NCI-H1436 (cell line): ENCODE data around the gene ABCB11.
"Not testable (repeated sequence)": the region's sequence is repeated elsewhere in the genome, so short reads cannot be mapped to it uniquely, and the experiment has no call there.

Experiments
- DNase-seq: peaks from one replicate; lab custom pipeline; 2025; lab: John Stamatoyannopoulos, UW

Gene ABCB11

DNA sequence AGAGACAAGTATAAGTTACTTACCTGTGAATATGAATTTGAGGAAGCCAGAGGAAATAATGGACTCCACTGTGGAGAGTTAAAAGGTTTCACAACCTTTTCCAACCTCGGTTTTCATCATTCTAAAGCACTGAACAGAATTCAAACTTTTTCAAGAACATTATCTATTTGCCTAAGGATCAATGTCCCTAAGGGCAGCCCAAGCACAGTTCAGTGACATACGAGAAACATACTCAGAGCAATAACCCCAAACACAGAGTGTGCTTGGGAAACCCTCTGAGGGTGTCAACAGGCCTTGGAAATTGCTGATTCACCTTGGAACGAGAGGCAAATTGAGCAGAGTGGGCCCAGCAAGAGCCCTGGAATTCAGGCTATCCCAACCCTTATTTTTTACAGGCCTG, at the start of gene ABCB11:
Gene ABCB11 (minus strand): TSS at position 123 of the 400 bp plus-strand sequence. CDS start 13,199 bp downstream, outside the sequence.
- no peak for DNase-seq

DNA sequence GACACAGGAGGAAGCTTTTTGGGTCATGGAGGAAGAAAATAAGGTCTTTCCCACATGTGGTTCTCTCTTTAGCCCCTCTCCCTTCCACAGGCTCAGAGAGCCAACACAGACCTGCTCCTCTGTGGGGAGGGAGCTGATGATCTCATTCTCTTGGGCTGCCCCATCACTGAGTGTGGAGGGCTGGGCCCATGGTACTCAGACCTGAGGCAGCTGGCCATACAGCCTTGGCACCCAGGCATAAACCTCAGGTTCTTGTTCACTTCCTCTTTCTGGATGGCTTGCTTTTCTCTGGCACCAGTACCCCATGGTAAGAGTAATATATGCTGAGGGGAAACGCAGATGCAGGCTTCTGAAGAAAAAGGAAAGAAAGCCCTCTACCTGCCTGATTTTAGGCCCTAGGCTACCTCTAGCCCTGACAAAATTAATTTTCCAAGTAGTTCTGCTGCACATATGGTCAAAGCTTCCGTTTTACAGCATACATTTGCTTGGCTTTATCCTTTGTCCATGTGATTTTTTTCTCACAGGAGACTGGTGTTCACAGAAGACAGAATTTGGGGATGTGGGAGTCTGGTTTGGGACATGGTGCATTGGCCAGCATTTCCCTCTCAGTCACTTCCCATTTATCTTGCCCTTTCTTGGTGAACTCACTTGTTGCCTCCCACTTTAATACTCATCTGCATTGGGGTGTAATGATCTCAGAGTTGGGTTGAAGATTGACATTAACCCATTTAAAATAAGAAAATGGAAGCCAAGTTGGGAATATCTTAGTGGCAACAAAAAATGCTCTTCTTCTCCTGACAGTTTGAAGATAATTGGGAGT, 49.3 kb upstream of the ABCB11 start:
- DNase-seq, result no peak

DNA sequence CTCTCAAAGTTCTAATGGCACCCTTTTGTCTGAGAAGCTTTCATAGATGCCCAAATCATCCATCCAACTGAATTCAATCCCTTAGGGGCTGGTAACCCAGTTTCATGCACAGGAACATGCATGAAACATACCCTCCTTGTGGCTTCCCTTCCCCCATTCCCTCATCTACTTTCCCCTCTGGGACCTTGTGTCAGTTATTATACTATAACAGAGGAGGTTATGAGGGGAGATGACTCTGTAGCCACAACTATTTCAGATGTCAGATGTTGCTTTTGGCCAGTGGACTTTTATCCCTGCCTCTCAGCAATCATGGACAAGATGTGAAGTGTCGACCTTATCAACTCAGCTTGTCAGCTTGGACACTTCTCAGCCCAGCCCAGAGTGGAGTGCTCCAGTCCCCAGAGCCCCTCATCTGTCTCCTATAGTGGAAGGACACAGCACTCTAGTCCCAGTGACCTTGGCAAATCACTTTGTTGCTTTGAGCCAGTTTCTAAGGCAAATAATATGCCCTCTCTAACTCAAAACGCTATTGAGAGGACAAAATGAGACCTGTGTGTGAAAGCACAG, 46.6 kb upstream of the ABCB11 start:
- DNase-seq, result no peak

DNA sequence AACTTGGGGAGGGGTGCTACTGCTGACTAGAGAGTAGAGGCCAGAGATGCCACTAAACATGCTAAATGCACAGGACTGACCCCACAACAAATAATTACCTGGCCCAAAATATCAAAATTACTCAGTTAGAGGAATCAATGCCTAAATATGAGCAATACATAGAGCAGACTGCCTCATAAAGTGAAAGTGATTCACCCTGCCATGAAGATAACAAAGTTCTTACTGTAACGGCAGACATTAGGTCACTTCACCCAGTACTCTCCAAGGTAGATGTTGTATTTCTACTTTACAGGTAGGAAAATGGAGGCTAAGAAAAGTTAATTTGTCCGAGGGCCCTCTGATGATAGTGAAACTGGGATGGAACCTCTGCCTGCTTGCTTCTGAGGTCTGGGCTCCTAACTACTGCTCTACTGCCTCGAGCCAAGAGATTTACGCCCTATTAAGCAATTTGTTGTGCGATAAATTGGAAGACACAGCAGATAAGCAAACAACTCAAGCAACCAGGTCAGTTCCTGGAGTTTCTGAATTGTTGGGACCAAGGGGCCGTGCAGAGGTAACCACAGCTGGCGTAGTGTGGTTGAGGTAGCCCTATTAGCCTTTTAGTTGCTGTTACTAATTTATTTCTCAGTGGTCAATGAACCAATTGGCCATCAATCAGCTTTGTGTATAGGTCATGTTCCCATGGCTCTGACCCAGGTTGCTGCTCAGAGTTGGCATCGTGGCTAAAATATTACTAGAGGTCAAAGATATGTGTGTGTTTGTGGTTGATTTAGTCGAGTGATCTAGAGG, 43.0 kb upstream of the ABCB11 start:
- DNase-seq, result no peak

DNA sequence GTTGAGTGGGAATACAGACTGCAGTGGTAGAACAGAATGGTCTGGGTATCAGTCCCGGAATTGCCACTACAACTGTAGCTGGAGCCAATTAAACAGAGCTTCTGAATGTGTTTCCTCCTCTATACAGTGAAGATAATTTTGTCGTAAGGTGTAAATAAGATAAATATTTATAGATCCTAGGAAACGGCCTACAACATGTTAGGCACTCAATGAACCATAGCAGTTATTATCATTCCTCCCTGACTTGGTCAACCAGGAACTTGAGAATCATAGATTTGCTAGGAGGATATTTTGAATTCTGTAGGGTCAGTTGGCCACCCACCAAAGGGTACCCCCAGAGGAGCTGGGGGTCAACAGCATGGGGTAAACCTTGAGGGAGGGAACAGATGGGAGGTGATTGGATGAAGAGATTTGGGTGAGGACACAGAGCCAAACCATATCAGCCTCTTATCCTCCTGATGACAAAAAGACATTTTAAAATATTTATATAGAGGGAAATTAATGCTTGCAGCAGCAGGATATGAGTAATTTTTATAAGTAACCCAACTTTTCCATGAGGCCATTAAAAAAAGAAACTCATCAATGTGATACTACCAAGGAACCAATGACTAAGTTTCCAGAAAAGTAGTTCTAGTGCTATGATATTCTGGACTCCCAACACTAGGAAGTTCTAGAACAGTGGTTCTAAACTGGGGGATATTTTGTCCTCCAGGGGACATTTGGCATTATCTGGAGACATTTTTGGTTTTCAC, 42.3 kb upstream of the ABCB11 start:
- DNase-seq, result no peak

DNA sequence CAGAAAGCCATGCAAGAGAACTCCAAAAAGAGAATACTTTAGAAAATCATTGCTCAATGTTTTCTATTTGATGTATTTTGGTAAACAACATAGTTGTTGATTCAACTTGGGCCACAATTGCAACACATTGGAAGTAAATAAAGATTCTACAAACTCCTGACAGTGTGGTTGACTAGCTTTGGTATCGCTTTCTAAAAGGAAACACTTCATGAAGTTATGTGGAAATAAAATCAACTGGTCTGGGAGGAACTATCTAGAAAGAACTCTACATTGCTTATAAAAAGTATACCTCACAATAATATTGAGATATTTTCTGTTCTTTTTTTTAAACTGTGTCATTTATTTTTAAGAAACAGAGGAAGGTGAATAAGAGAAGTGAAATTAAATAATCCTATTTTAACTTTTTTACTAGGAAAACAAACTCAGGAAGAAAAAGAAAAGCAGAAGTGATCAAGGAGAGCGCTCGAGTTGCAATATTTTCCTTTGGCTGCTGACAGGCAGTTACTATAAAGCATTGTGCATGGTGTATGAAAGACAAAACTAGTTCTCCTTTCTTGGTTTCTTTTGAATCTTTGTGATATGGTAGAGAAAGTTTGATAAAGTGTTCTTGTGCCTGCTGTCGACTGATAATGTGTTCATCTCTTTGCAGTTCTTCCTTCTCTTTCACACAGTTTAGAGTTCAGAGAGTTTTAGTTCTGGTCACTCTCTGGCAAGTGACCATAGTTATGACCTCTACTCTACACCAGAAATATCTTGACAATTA, 41.2 kb upstream of the ABCB11 start:
- no peak for DNase-seq

DNA sequence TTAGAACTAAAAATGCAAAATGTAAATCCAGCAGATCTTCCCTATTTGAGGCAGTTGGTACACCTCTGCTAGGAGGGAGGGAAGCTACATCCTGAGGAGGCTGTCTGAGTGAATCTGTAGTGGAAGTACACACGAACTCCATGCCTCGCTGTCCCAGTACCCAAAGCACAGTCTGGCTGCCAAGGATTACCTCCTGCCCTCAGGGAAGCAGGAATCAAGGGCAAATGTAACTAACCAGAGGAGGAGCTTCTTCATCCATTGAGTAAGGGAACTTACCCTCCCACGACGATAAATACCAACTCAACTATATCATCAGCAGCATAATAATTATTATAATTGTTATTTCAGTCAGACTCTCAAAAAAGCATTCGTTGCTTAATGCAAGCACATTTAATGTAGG, 40.3 kb upstream of the ABCB11 start:
- DNase-seq, result no peak

DNA sequence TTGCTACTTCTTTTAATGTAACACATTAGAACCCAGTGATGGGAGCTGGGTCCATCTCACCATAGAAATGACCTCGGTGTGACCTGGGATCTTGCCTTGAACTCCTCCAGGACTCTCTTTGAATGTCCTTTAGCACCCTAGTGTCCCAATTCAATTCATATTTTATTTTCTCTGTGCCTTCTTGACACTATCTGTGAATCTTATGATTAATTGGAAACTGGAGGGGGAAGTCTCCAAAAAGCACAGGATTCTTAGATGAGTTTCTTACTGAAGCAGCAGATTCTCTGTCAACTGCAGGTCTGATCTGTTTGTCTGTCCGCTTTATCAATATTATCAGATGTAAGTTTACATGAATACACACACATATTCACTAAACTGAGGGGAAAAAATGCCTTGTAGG, 38.7 kb upstream of the ABCB11 start:
- no peak for DNase-seq

DNA sequence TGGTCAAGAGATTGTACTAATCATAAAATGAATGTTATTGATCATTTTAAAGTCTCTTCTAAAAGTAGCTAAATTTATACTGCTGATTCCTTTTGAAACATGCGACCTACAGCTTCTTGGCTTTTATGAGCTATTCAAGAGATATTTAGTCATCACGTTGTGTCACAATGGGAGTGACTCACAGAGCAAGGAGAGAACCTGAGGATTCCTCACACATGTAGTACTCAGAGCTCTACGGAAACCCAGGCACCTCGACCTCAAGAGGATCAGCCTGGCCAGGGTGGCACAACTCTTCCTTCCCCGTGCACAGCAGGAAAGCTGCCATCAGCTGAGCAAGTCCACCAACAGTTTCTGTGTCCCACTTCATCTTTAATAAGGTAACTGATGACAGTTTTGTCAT, 38.2 kb upstream of the ABCB11 start, which contains the start of gene DHRS9:
Gene DHRS9 (plus strand): TSS at position 223 of the 400 bp plus-strand sequence. CDS start 12,019 bp downstream, outside the sequence.
- DNase-seq, result no peak

DNA sequence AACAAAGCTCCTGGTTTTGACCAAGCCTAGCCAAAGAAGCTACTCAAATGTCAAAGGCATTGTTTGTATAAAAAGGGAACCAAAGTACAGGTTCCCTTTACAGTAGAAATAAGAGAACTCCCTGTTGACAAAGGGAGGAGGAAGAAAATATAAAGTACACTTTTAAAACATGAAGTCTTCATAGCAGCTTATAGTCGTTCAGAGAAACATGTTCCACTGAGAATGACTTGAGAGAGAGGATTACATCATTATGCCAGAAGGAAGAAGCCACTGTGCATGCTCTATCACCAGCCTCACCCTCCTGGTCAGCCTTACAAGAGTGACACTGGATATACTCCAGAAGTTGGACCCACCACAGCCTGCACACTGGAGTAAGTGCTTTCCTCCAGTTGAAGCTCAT, 35.8 kb upstream of the ABCB11 start:
- no peak for DNase-seq

DNA sequence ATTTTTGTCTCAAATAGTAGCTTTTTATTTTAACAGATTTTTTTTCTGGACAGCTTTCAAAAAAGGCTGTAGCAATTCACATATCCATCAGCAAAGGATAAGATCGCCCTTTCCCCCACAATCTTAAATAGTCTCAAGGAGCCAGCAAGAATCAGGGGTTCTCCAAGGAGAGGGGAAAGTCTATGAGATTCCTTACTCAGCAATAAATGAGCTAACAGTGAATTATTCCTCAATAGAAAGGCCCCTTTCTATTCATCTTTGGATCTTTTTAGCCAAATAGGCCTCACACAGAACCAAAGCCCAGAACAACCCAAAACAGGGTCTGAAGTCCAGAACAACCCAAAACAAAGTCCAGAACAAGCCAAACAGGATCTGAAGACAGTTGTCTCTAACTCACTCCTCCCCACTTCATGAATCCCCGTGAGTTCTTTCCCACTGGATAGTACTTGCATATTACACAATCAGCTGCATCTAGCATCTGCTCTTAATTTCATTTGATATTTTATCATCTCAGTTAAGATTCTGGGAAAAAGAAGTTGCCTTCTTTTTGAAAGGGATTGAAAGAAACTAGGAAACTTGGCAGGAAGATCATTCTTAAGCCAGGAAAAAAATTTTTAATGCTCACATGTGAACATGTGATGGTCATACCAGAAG, 34.9 kb upstream of the ABCB11 start:
- DNase-seq, result no peak

DNA sequence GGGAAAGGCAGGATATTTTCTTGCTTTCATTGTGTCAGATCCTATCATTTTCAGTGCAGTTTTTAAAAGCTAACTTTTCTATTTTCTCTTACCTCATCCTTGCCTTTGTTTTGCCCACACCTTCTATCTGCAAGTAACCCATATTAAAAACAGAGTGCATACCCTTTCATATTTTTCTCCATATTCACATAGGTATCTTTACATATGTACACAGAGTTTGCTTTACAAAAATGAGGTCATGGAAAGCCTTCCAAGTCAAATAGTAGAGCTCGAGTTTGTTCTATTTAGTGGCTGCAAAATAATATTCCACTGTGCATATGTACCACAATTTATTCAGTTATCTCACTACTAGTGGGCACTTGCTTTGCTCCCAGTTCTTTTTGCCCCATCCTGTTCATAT, 34.3 kb upstream of the ABCB11 start:
- DNase-seq, result no peak

DNA sequence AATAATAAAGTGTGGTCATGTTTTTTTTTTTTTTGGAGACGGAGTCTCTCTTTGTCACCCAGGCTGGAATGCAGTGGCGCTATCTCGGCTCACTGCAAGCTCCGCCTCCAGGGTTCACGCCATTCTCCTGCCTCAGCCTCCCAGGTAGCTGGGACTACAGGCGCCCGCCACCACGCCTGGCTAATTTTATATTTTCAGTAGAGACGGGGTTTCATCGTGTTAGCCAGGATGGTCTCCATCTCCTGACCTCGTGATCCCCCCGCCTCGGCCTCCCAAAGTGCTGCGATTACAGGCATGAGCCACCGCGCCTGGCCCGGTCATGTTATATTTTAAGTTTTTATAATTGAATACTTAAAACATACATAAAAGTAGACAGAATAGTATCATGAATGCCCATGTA, 33.1 kb upstream of the ABCB11 start:
- not testable (repeated sequence) for DNase-seq

DNA sequence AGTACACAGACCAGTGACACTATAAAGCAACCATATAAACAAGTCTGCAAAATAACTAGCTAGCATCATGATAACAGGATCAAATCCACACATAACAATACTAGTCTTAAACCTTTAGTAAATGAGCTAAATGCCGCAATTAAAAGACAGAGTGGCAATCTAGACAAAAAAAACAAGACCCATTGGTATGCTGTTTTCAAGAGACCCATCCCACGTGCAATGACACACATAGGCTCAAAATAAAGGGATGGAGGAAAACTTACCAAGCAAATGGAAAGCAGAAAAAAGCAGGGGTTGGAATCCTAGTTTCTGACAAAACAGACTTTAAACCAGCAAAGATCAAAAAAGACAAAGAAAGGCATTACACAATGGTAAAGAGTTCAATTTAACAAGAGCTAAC, 23.5 kb upstream of the ABCB11 start:
- not testable (repeated sequence) for DNase-seq

DNA sequence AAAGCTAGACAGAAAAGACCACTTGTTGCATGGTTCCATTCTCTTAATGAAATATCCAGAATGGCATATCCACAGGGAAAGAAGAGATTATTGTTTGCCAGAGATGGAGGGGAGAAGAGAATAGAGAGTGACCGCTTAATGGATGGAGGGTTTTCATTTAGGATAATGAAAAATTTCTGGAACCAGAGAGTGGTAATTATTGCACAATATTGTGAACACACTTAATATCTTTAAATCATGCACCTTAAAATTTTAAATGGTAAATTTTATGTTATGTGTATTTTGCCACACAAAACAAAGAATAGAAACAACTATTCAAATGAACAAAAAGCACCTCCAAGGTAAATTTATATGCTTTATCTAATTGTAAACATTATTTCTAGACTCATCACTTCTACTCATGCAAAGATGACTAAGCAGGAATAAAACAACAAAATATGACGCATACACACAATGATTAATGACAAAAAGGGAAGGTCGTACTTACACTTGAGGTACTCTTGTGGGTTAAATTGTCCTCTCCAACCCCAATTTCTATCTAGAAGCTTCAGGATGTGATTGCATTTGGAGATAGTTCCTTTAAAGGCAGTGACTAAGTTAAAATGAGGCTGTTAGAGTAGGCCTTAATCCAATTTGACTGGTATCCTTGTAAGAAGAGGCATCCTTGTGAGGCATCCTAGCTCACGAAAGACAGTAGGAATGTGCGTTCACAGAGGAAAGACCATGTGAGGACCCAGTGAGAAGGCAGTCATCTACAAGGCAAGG, 19.5 kb upstream of the ABCB11 start:
- no peak for DNase-seq

DNA sequence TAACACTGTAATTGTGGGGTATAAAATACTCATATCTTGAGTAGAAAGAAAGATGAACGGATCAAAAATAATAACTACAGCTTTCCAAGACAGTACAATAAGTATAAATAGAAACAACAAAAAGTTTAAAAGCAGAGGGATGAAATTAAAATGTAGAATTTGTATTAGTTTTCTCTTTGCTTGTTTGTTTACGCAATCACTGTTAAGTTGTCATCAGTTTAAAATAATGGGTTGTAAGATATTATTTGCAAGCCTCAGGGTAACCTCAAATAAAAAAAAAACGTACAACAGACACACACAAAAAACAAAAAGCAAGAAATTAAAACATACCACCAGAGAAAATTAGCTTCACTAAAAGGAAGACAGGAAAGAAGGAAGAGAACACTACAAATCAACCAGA, 18.0 kb upstream of the ABCB11 start:
- DNase-seq, result no peak

DNA sequence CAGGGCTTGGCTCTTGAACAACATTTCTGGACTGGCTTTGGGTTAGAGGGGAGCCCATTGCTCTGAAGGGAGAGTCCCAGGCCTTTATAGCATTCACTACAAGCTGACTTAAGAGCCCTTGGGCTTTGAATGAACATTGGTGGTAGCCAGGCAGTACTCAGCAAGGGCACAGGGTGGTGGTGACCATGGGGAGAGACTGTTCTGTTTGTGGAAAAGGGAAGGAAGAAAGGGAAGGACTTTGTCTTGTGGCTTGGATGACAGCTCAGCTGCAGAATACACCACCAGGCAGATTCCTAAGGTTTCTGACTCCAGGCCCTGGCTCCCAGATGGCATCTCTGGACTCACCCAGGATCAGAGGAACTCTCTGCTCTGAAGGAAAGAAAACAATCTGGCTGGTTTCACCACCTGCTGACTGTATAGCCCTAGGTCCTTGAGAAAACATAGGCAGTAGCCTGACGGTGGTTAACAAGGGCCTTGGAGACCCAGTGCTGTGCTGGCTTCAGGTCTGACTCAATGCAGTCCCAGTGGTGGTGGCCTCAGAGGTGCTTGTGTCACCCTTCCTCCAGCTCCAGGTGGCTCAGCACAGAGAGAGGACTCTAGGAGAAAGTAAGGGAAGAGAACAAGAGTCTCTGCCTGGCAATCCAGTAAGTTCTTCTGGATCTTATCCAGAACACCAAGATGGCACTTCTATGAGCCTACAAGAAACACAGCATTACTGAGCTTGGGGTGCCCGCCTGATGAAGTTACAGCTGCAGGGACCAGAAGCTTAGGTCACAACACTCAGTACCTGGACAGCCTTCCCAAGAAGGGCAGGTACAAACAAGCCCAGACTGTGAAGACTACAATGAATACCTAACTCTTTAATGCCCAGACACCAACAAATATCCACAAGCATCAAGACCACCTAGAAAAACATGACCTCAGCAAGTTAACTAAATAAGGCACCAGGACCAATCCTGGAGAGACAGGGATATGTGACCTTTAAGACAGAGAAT, 16.4 kb upstream of the ABCB11 start:
- no peak for DNase-seq

DNA sequence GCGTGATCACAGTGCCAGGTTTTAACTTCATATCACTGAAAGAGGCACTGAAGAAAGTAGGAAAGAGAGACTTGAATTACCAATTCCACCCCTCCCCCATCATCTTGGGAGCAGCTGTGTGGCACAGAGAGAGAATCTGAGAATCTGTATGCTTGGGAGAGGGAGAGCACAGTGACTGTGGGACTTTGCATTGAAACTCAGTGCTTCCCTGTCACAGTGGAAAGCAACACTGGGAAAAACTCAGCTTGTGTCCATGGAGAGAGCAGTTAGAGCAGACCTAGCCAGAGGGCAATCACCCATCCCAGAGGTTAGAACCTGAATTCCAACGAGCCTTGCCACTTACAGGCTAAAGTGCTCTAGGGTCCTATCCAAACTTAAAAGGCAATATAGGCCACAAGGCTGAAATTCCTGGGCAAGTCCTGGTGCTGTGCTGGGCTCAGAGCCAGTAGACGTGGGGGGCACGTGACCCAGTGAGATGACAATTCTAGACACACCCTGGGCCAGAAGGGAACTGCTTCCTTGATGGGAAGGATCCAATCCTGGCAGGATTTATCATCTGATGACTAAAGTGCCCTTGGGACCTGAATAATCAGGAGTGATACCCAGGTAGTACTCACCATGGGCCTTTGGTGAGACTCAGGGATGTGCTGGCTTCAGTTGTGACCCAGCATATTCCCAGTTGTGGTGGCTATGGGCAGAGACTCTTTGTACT, 15.5 kb upstream of the ABCB11 start:
- DNase-seq, result no peak
